RWPE2 (cell line): ENCODE measurements around the gene MTR.

Source experiments
- ATAC-seq: fragments of 200-7000 bp; cut with Tn5 transposase; 3 replicates; pipeline ENCODE4 v1.9.1; 2021; ENCODE audit warnings: low read depth
- DNase-seq: peaks from one replicate; pipeline ENCODE4 v3.0.0-alpha.2; 2020; ENCODE audit warnings: low spot score
- H3K27ac ChIP-seq: fragments of 450-650 bp; 2 replicates; pipeline ENCODE4 v1.5.1; 2017; ENCODE audit warnings: mild to moderate bottlenecking; ENCODE audit not compliant: poor library complexity, severe bottlenecking
- H3K27me3 ChIP-seq: fragments of 250-450 bp; sonication (Bioruptor Pico); 2 replicates; pipeline ENCODE4 v1.5.1; 2021; ENCODE audit warnings: mild to moderate bottlenecking, moderate library complexity; ENCODE audit not compliant: insufficient read depth, poor library complexity, severe bottlenecking
- H3K36me3 ChIP-seq: fragments of 250-450 bp; sonication (Bioruptor Pico); 2 replicates; pipeline ENCODE4 v1.5.1; 2020; ENCODE audit warnings: low read depth, mild to moderate bottlenecking, moderate library complexity
- H3K4me1 ChIP-seq: fragments of 250-450 bp; sonication (Bioruptor Pico); 2 replicates; pipeline ENCODE4 v1.5.1; 2021; ENCODE audit warnings: mild to moderate bottlenecking, moderate library complexity; ENCODE audit not compliant: insufficient read depth, poor library complexity, severe bottlenecking
- H3K4me3 ChIP-seq: fragments of 250-450 bp; sonication (Bioruptor Pico); 2 replicates; pipeline ENCODE4 v1.5.1; 2021; ENCODE audit warnings: mild to moderate bottlenecking, moderate library complexity; ENCODE audit not compliant: severe bottlenecking
- H3K9me3 ChIP-seq: fragments of 250-450 bp; sonication (Bioruptor Pico); 2 replicates; pipeline ENCODE4 v1.5.1; 2021; ENCODE audit warnings: mild to moderate bottlenecking, moderate library complexity; ENCODE audit not compliant: severe bottlenecking
- CTCF ChIP-seq: fragments of 450-650 bp; IDR thresholded peaks from one replicate; pipeline ENCODE4 v1.5.1; 2017; ENCODE audit warnings: mild to moderate bottlenecking, moderate library complexity; ENCODE audit not compliant: poor library complexity, severe bottlenecking

Gene MTR

GRCh38 chr1:236914375-236914774, 119.3 kb downstream of the MTR start:
- no peaks in the 10 kb centered on the region for H3K4me1 ChIP-seq
- no peak overlapping the region for H3K27ac ChIP-seq
- H3K27me3 ChIP-seq = no peaks in the 10 kb centered on the region
- ATAC-seq = no peak
- TF ChIP-seq CTCF = no peak
- H3K36me3 ChIP-seq = no peaks in the 10 kb centered on the region
- H3K4me3 ChIP-seq = no peak overlapping the region
- no peak for DNase-seq
- no peaks in the 10 kb centered on the region for H3K9me3 ChIP-seq

- no peak for TF ChIP-seq CTCF
- Histone ChIP-seq H3K4me1 (no peaks in the 10 kb centered on the region), H3K27ac (no peak overlapping the region), H3K36me3 (no peaks in the 10 kb centered on the region), H3K9me3 (no peaks in the 10 kb centered on the region), H3K4me3 (no peak overlapping the region), H3K27me3 (no peaks in the 10 kb centered on the region)
- no peak for DNase-seq
- no peak for ATAC-seq
Measured at GRCh38 chr1:236916131-236916800, 121.2 kb downstream of the MTR start.

GRCh38 chr1:236917448-236917847, 122.4 kb downstream of the MTR start:
- Histone ChIP-seq H3K4me3 (no peak overlapping the region), H3K27ac (no peak overlapping the region), H3K9me3 (no peaks in the 10 kb centered on the region), H3K36me3 (no peaks in the 10 kb centered on the region), H3K27me3 (no peaks in the 10 kb centered on the region), H3K4me1 (no peaks in the 10 kb centered on the region)
- ATAC-seq (no peak), DNase-seq (no peak)
- TF ChIP-seq CTCF = no peak

- no peak overlapping the region for H3K27ac ChIP-seq
- no peaks in the 10 kb centered on the region for H3K27me3 ChIP-seq
- no peak for TF ChIP-seq CTCF
- no peak overlapping the region for H3K4me3 ChIP-seq
- no peaks in the 10 kb centered on the region for H3K36me3 ChIP-seq
- H3K4me1 ChIP-seq = no peaks in the 10 kb centered on the region
- ATAC-seq = no peak
- H3K9me3 ChIP-seq = no peaks in the 10 kb centered on the region
- DNase-seq = no peak
Measured at GRCh38 chr1:236920286-236920894, 125.3 kb downstream of the MTR start.

- no peaks in the 10 kb centered on the region for H3K27me3 ChIP-seq
- no peaks in the 10 kb centered on the region for H3K9me3 ChIP-seq
- no peaks in the 10 kb centered on the region for H3K4me1 ChIP-seq
- no peak overlapping the region for H3K27ac ChIP-seq
- ATAC-seq (no peak), DNase-seq (no peak)
- no peak for TF ChIP-seq CTCF
- no peaks in the 10 kb centered on the region for H3K36me3 ChIP-seq
- H3K4me3 ChIP-seq = no peak overlapping the region
Measured at GRCh38 chr1:236921610-236922009, 126.5 kb downstream of the MTR start.
